Adrenal gland (tissue), 12 donors: ENCODE measurements around the gene SSH2. TPM values are rescaled to one million over a fixed set of nuclear protein-coding genes. Genes with fewer than 3 reads are reported as not detected.

ENCODE experiments used
- DNase-seq, 7 donors: peaks; one replicate each; pipeline ENCODE4 v3.0.0-alpha.2; 2019 to 2020
- H3K27ac ChIP-seq, 5 donors: fragments of 200-600 bp; sonication (generic) in 4 of 5; 1 replicate in 3 of 5; 2 replicates in 2 of 5; pipeline versions ENCODE4 v1.5.1 to v1.8.0; 2016 to 2020; ENCODE audit warnings: mild to moderate bottlenecking in 1 of 5
- H3K27me3 ChIP-seq: fragments of 200-600 bp; 2 replicates; pipeline ENCODE4 v1.8.0; 2021
- H3K36me3 ChIP-seq, 2 donors: fragments of 200-600 bp; replicated peaks in 1 of 2; 1 replicate in 1 of 2; 2 replicates in 1 of 2; pipeline versions ENCODE4 v1.5.1 to v1.8.0; 2018 to 2022
- H3K4me1 ChIP-seq, 2 donors: fragments of 200-600 bp; replicated peaks in 1 of 2; 1 replicate in 1 of 2; 2 replicates in 1 of 2; pipeline versions ENCODE4 v1.5.1 to v1.8.0; 2018 to 2021
- H3K4me3 ChIP-seq, 4 donors: fragments of 200-600 bp; sonication (generic) in 3 of 4; one replicate each; pipeline ENCODE4 v1.5.1; 2016 to 2018
- H3K9me3 ChIP-seq, 3 donors: fragments of 200-600 bp; sonication (generic) in 1 of 3; replicated peaks in 1 of 3; 1 replicate in 2 of 3; 2 replicates in 1 of 3; pipeline versions ENCODE4 v1.5.1 to v1.8.0; 2016 to 2021
- CTCF ChIP-seq, 6 experiments: fragments of 450-650 bp in 4 of 6; fragments of 200-600 bp in 2 of 6; sonication (generic) in 1 of 6; IDR thresholded peaks; 1 replicate in 5 of 6; 2 replicates in 1 of 6; pipeline versions ENCODE4 v1.5.1 to v1.8.0; 2016 to 2021; ENCODE audit warnings: antibody characterized with exemption in 6 of 6, mild to moderate bottlenecking in 2 of 6, moderate library complexity in 1 of 6
- POLR2A ChIP-seq, 2 donors: fragments of 450-650 bp; IDR thresholded peaks; one replicate each; pipeline ENCODE4 v1.6.1; 2017; ENCODE audit warnings: antibody characterized with exemption in 2 of 2, mild to moderate bottlenecking in 2 of 2, moderate library complexity in 1 of 2
- WGBS, 4 donors: extraction: QIAGEN DNeasy Blood & Tissue Kit in 2 of 4; methylation state at CpG; one replicate each; pipeline versions ENCODE4 v1.1.5 to v1.1.7; 2013 to 2017; 5-methylcytosine and 5-hydroxymethylcytosine counted together
- intact Hi-C, 2 donors: fragments of 100-400 bp; cut with DNase I; formaldehyde crosslinking; loops; one replicate each; pipeline versions ENCODE4 v1.14.1 to v1.15.0; 2022 to 2023
- polyA plus RNA-seq, 3 donors: library from polyadenylated mRNA; stranded (reverse); fragments of 200-250 nt in 2 of 3; fragments of 350-450 nt in 1 of 3; fragmentation: Illumina TruSeq in 1 of 3; extraction: RNeasy Lipid Tissue Mini Kit (QIAGEN cat#74804) in 1 of 3; gene quantifications; one replicate each; pipeline ENCODE4 v1.2.3, GENCODE V29; 2013 to 2014
- total RNA-seq, 9 donors: library from RNA; depleted of rRNA in 4 of 9; stranded (reverse); fragments of >200 nt in 4 of 9; fragments of 120-200 nt in 1 of 9; fragmentation: NEBNext Ultra II Directional in 1 of 9; extraction: Animal tissue kit (Norgen Biotek cat#: 25700) in 1 of 9; gene quantifications; one replicate each; pipeline versions ENCODE4 v1.1.0 to v1.2.4, GENCODE V29; 2013 to 2023
- donor health status: healthy with polysubstance abuse.
- donor health status: Bipolar disorder and iron deficiency.
- donor health status: DM: yes; HTN: yes; CAD: no.
- donor health status: DM: no; HTN: no; CAD: no.
- donor health status: DM: no; HTN: no; CAD: no.
- donor health status: DM: yes; HTN: yes; CAD: no.

The SSH2 gene
- total and polyA plus RNA-seq, 12 donors, result 7.6 to 35.8 (median 20.8) TPM

- no peaks in the 10 kb centered on the region for H3K9me3 ChIP-seq
- peaks cover 0 to 18% of the 10 kb centered on the region in 2 donors for H3K4me1 ChIP-seq
- no peak for DNase-seq
- no peaks in the 10 kb centered on the region for H3K27me3 ChIP-seq
- intact Hi-C loops, result no loop called here
- no peak overlapping the region for H3K4me3 ChIP-seq
- H3K36me3 ChIP-seq, result no peaks in the 10 kb centered on the region
- TF ChIP-seq POLR2A (IDR thresholded peaks at IDR 0.05) (no peak), CTCF (IDR thresholded peaks at IDR 0.05) (no peak)
- WGBS, 4 donors, result 24 to 52% (median 36%) methylated on average over 3 of the region's 3 CpGs
- peak overlapping the region in 1 of 5 donors; percentile 11 for H3K27ac ChIP-seq
Measured at GRCh38 chr17:29918922-29919856, 10.8 kb downstream of the SSH2 start.

GRCh38 chr17:29918016-29918415, 12.0 kb downstream of the SSH2 start:
- Histone ChIP-seq H3K4me3 (no peak overlapping the region), H3K27ac (no peak overlapping the region), H3K4me1 (peaks cover 0 to 18% of the 10 kb centered on the region in 2 donors), H3K27me3 (no peaks in the 10 kb centered on the region), H3K36me3 (no peaks in the 10 kb centered on the region), H3K9me3 (no peaks in the 10 kb centered on the region)
- 86 to 100% (median 99%) methylated on average over 1 of the region's 1 CpG for WGBS, 4 donors
- no peak for DNase-seq
- intact Hi-C loops, result no loop called here
- TF ChIP-seq CTCF (IDR thresholded peaks at IDR 0.05) (no peak), POLR2A (IDR thresholded peaks at IDR 0.05) (no peak)

- no peaks in the 10 kb centered on the region for H3K36me3 ChIP-seq
- H3K27ac ChIP-seq, result no peak overlapping the region
- DNase-seq, result no peak
- 65 to 75% (median 67%) methylated on average over 2 of the region's 2 CpGs for WGBS, 4 donors
- intact Hi-C loops, result no loop called here
- no peaks in the 10 kb centered on the region for H3K27me3 ChIP-seq
- peaks cover 0 to 11% of the 10 kb centered on the region in 2 donors for H3K4me1 ChIP-seq
- H3K4me3 ChIP-seq, result no peak overlapping the region
- no peak for TF ChIP-seq CTCF (IDR thresholded peaks at IDR 0.05)
- no peak for TF ChIP-seq POLR2A (IDR thresholded peaks at IDR 0.05)
- no peaks in the 10 kb centered on the region for H3K9me3 ChIP-seq
Measured at GRCh38 chr17:29914819-29915537, 15.1 kb downstream of the SSH2 start.

GRCh38 chr17:29911641-29912177, 18.3 kb downstream of the SSH2 start:
- no peak overlapping the region for H3K4me3 ChIP-seq
- no peaks in the 10 kb centered on the region for H3K27me3 ChIP-seq
- H3K9me3 ChIP-seq, result no peaks in the 10 kb centered on the region
- DNase-seq, result no peak
- no peak overlapping the region for H3K27ac ChIP-seq
- H3K4me1 ChIP-seq, result no peaks in the 10 kb centered on the region
- no peak for TF ChIP-seq POLR2A (IDR thresholded peaks at IDR 0.05)
- no peak for TF ChIP-seq CTCF (IDR thresholded peaks at IDR 0.05)
- H3K36me3 ChIP-seq, result no peaks in the 10 kb centered on the region
- intact Hi-C loops, result no loop called here
